ENCODE measurements around the gene ALDH1L1. TPM values are rescaled to one million over a fixed set of nuclear protein-coding genes. Genes with fewer than 3 reads are reported as not detected.

The ALDH1L1 gene
- total RNA-seq, 5 donors from 2014 or later (not counting 1 experiment from before 2014, with no cell fraction given) = 0.19 to 1.6 (median 0.20) TPM; not detected in 2

GRCh38 chr3:126157083-126157768 is 23.2 kb downstream of the ALDH1L1 start:
- Histone ChIP-seq H3K27me3 (replicated peaks in 1 of 2; ENCODE audit: control insufficient read depth in 2 of 2, extremely low read depth in 1 of 2, insufficient read depth in 2 of 2, low read length in 1 of 2) (peaks cover 0 to 15% of the 10 kb centered on the region in 2 experiments), H3K27ac (ENCODE audit: low read length) (no peak overlapping the region), H3K36me3 (ENCODE audit: control insufficient read depth in 2 of 2, extremely low read depth in 1 of 2, insufficient read depth in 1 of 2, low read length in 1 of 2) (no peaks in the 10 kb centered on the region), H3K4me1 (ENCODE audit: control insufficient read depth in 1 of 2, extremely low read depth in 1 of 2, insufficient read depth in 2 of 2, low read length in 2 of 2) (no peaks in the 10 kb centered on the region), H3K4me3 (ENCODE audit: control insufficient read depth in 1 of 2, extremely low read depth in 1 of 2, low read length in 1 of 2) (no peak overlapping the region), H3K9me3 (no peaks in the 10 kb centered on the region)
- POLR2A ChIA-PET = no interaction called here
- Mint-ChIP-seq H3K4me1 (no peaks in the 10 kb centered on the region), H3K9me3 (no peaks in the 10 kb centered on the region), H3K27me3 (peaks cover 3 to 5% of the 10 kb centered on the region in 2 donors), H3K27ac (no peak overlapping the region), H3K4me3 (no peak overlapping the region), H3K36me3 (no peaks in the 10 kb centered on the region)
- DNase-seq = no peak
- no peak for ATAC-seq (replicated peaks in 1 of 4)
- CTCF ChIA-PET = interaction anchor here in 1 of 2 donors (0.7 kb wide), 1 partner anchor 10 kb away, joined by 3 read pairs; no protein-coding TSS in a partner anchor
- 93% methylated on average over 25 of the region's 26 CpGs for WGBS (ENCODE audit: insufficient coverage)

GRCh38 chr3:126156468-126156867 is 23.9 kb downstream of the ALDH1L1 start:
- CTCF ChIA-PET = no interaction called here
- WGBS (ENCODE audit: insufficient coverage) = 88% methylated on average over 7 of the region's 8 CpGs

GRCh38 chr3:126155819-126156218 is 24.6 kb downstream of the ALDH1L1 start:
- no peaks in the 10 kb centered on the region for H3K9me3 Mint-ChIP-seq
- peaks cover 3 to 5% of the 10 kb centered on the region in 2 donors for H3K27me3 Mint-ChIP-seq
- Histone ChIP-seq H3K4me1 (ENCODE audit: control insufficient read depth in 1 of 2, extremely low read depth in 1 of 2, insufficient read depth in 2 of 2, low read length in 2 of 2) (no peaks in the 10 kb centered on the region), H3K4me3 (ENCODE audit: control insufficient read depth in 1 of 2, extremely low read depth in 1 of 2, low read length in 1 of 2) (no peak overlapping the region), H3K9me3 (no peaks in the 10 kb centered on the region), H3K27me3 (replicated peaks in 1 of 2; ENCODE audit: control insufficient read depth in 2 of 2, extremely low read depth in 1 of 2, insufficient read depth in 2 of 2, low read length in 1 of 2) (peaks cover 0 to 13% of the 10 kb centered on the region in 2 experiments), H3K36me3 (ENCODE audit: control insufficient read depth in 2 of 2, extremely low read depth in 1 of 2, insufficient read depth in 1 of 2, low read length in 1 of 2) (no peaks in the 10 kb centered on the region), H3K27ac (ENCODE audit: low read length) (no peak overlapping the region)
- ChIA-PET POLR2A (no interaction called here), CTCF (no interaction called here)
- ATAC-seq (replicated peaks in 1 of 4) (no peak), DNase-seq (peak in 1 of 35 experiments; percentile 14)
- H3K27ac Mint-ChIP-seq = no peak overlapping the region
- no peaks in the 10 kb centered on the region for H3K36me3 Mint-ChIP-seq
- H3K4me3 Mint-ChIP-seq = no peak overlapping the region
- H3K4me1 Mint-ChIP-seq = no peaks in the 10 kb centered on the region
- 75% methylated on average over 6 of the region's 6 CpGs for WGBS (ENCODE audit: insufficient coverage)

More at GRCh38 chr3:126156468-126156867, 23.9 kb downstream of the ALDH1L1 start:
- Mint-ChIP-seq H3K27ac (no peak overlapping the region), H3K9me3 (no peaks in the 10 kb centered on the region), H3K36me3 (no peaks in the 10 kb centered on the region), H3K27me3 (peaks cover 3 to 5% of the 10 kb centered on the region in 2 donors), H3K4me3 (no peak overlapping the region), H3K4me1 (no peaks in the 10 kb centered on the region)
- Histone ChIP-seq H3K9me3 (no peaks in the 10 kb centered on the region), H3K4me1 (ENCODE audit: control insufficient read depth in 1 of 2, extremely low read depth in 1 of 2, insufficient read depth in 2 of 2, low read length in 2 of 2) (no peaks in the 10 kb centered on the region), H3K27ac (ENCODE audit: low read length) (no peak overlapping the region), H3K27me3 (replicated peaks in 1 of 2; ENCODE audit: control insufficient read depth in 2 of 2, extremely low read depth in 1 of 2, insufficient read depth in 2 of 2, low read length in 1 of 2) (peaks cover 0 to 15% of the 10 kb centered on the region in 2 experiments), H3K36me3 (ENCODE audit: control insufficient read depth in 2 of 2, extremely low read depth in 1 of 2, insufficient read depth in 1 of 2, low read length in 1 of 2) (no peaks in the 10 kb centered on the region), H3K4me3 (ENCODE audit: control insufficient read depth in 1 of 2, extremely low read depth in 1 of 2, low read length in 1 of 2) (no peak overlapping the region)
- DNase-seq (peak in 1 of 35 experiments; percentile 23), ATAC-seq (replicated peaks in 1 of 4) (no peak)
- POLR2A ChIA-PET = no interaction called here

DNA sequence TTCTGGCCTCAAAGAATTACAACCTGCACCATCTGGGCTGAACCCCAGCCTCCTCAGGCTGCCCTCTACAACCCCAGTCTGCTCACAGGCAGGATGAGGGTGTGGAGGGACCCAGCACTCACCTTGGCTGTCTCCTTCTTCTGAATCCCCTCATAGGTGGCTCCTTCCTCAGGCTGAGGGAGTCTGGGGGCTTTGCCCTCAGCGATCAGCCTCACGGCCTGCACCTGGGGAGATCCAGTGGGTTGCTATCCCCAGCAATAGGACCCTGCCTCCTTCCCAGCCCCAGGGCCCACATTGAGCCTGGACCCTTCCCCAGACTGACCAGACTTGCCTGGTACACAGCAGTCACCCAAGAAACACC is 25.1 kb downstream of the ALDH1L1 start:
- peaks cover 0 to 13% of the 10 kb centered on the region in 2 experiments for H3K27me3 ChIP-seq (replicated peaks in 1 of 2; ENCODE audit: control insufficient read depth in 2 of 2, extremely low read depth in 1 of 2, insufficient read depth in 2 of 2, low read length in 1 of 2)
- no peaks in the 10 kb centered on the region for H3K36me3 ChIP-seq (ENCODE audit: control insufficient read depth in 2 of 2, extremely low read depth in 1 of 2, insufficient read depth in 1 of 2, low read length in 1 of 2)
- Mint-ChIP-seq H3K27me3 (peaks cover 3 to 4% of the 10 kb centered on the region in 2 donors), H3K4me1 (no peaks in the 10 kb centered on the region), H3K27ac (no peak overlapping the region), H3K4me3 (no peak overlapping the region), H3K36me3 (no peaks in the 10 kb centered on the region), H3K9me3 (no peaks in the 10 kb centered on the region)
- H3K27ac ChIP-seq (ENCODE audit: low read length) = no peak overlapping the region
- H3K4me1 ChIP-seq (ENCODE audit: control insufficient read depth in 1 of 2, extremely low read depth in 1 of 2, insufficient read depth in 2 of 2, low read length in 2 of 2) = no peaks in the 10 kb centered on the region
- ChIA-PET POLR2A (no interaction called here), CTCF (no interaction called here)
- ATAC-seq (replicated peaks in 1 of 4) (no peak), DNase-seq (peak in 1 of 35 experiments; percentile 10)
- no peaks in the 10 kb centered on the region for H3K9me3 ChIP-seq
- no peak overlapping the region for H3K4me3 ChIP-seq (ENCODE audit: control insufficient read depth in 1 of 2, extremely low read depth in 1 of 2, low read length in 1 of 2)
- no CpG with 5 or more reads among the region's 2 CpGs for WGBS (ENCODE audit: insufficient coverage)

DNA sequence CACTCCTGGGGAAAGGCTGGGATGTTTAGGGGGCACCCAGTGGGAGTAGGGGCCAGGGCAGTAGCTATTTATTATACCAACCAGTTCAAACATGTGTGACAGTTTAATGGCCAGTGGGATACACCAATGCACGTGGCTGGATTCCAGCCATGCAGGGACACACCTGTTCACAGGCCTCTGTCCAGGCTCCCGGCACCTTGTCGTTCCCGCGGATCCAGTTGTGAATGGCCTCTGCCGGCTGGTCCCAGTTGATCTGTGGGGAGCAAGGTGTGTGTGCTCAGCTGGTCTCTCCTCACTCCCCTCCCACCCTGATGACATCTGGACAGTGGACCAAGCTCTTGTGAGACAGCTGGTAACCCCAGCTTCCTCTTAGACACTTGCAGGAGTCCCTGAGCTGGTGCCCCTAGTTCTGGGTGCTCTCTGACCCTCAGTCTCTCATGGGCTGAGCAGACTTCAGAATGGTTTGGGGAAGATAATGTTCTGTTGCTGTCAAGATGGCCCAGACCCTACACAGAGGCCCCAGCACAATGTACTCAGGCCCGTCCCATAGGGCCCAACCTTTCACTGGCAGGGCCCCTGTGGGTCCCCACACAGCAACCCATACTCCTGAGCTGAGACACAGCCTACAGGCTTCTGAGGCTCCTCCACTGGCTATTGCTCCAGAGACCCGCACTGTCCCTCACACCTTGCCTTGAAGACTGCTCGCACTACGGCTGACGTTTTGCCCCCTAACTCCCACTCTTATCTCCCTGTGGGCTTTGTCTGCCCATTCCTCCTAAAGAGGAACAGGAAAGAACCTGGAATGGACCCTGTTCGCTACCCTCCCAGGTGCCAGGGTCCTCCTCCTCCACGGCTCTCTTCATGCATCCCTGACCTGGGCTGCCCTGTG is 25.8 kb downstream of the ALDH1L1 start:
- H3K4me3 Mint-ChIP-seq = no peak overlapping the region
- no peak overlapping the region for H3K27ac ChIP-seq (ENCODE audit: low read length)
- DNase-seq (no peak), ATAC-seq (replicated peaks in 1 of 4) (peak in 1 of 4 experiments; percentile 22)
- H3K27me3 ChIP-seq (replicated peaks in 1 of 2; ENCODE audit: control insufficient read depth in 2 of 2, extremely low read depth in 1 of 2, insufficient read depth in 2 of 2, low read length in 1 of 2) = peaks cover 0 to 13% of the 10 kb centered on the region in 2 experiments
- H3K27ac Mint-ChIP-seq = no peak overlapping the region
- H3K27me3 Mint-ChIP-seq = peaks cover 3 to 4% of the 10 kb centered on the region in 2 donors
- no peaks in the 10 kb centered on the region for H3K4me1 ChIP-seq (ENCODE audit: control insufficient read depth in 1 of 2, extremely low read depth in 1 of 2, insufficient read depth in 2 of 2, low read length in 2 of 2)
- H3K4me3 ChIP-seq (ENCODE audit: control insufficient read depth in 1 of 2, extremely low read depth in 1 of 2, low read length in 1 of 2) = no peak overlapping the region
- H3K4me1 Mint-ChIP-seq = no peaks in the 10 kb centered on the region
- H3K9me3 ChIP-seq = no peaks in the 10 kb centered on the region
- no peaks in the 10 kb centered on the region for H3K36me3 ChIP-seq (ENCODE audit: control insufficient read depth in 2 of 2, extremely low read depth in 1 of 2, insufficient read depth in 1 of 2, low read length in 1 of 2)
- ChIA-PET POLR2A (no interaction called here), CTCF (no interaction called here)
- H3K9me3 Mint-ChIP-seq = no peaks in the 10 kb centered on the region
- no peaks in the 10 kb centered on the region for H3K36me3 Mint-ChIP-seq
- WGBS (ENCODE audit: insufficient coverage) = 89% methylated on average over 10 of the region's 13 CpGs

DNA sequence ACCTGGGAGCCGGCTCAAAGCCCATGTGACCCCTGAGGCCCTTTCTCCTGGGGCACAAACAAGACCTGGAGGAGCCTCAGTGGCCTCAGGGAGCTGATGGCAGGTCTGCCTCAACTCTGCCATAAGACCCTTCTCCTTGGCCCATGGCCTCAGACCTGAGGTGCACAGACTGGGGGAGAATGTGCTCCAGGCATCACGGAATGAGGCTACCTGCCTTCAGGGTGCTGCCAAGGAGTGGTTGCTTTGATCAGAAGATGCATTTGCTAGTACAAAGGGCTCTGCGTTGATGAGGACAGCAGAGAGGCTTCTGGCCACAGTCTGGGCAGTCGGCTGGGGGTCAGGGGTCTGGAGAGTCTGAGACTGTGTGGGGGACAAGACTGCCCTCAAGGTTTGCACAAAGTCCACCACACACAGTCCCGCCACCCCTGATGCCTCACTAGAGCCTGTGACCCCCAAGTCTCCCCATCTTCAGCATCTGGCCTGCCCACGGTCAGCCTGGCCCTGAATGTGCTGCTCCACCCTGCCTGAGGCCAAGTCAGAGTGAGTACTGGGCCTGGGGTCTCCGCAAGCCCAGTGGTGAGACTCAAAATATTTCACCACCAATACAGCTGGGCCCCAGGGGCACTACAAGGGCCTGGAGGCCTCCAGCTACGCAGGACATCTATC is 26.6 kb downstream of the ALDH1L1 start:
- Mint-ChIP-seq H3K4me3 (no peak overlapping the region), H3K36me3 (no peaks in the 10 kb centered on the region), H3K9me3 (no peaks in the 10 kb centered on the region), H3K4me1 (no peaks in the 10 kb centered on the region), H3K27me3 (peaks cover 0 to 2% of the 10 kb centered on the region in 2 donors), H3K27ac (no peak overlapping the region)
- no peak overlapping the region for H3K27ac ChIP-seq (ENCODE audit: low read length)
- ChIA-PET CTCF (no interaction called here), POLR2A (no interaction called here)
- ATAC-seq (replicated peaks in 1 of 4) = peak in 1 of 4 experiments; percentile 19
- no peaks in the 10 kb centered on the region for H3K4me1 ChIP-seq (ENCODE audit: control insufficient read depth in 1 of 2, extremely low read depth in 1 of 2, insufficient read depth in 2 of 2, low read length in 2 of 2)
- H3K36me3 ChIP-seq (ENCODE audit: control insufficient read depth in 2 of 2, extremely low read depth in 1 of 2, insufficient read depth in 1 of 2, low read length in 1 of 2) = no peaks in the 10 kb centered on the region
- no peak overlapping the region for H3K4me3 ChIP-seq (ENCODE audit: control insufficient read depth in 1 of 2, extremely low read depth in 1 of 2, low read length in 1 of 2)
- H3K27me3 ChIP-seq (replicated peaks in 1 of 2; ENCODE audit: control insufficient read depth in 2 of 2, extremely low read depth in 1 of 2, insufficient read depth in 2 of 2, low read length in 1 of 2) = peaks cover 0 to 11% of the 10 kb centered on the region in 2 experiments
- peak in 1 of 35 experiments; percentile 22 for DNase-seq
- whole genome bisulfite sequencing (ENCODE audit: insufficient coverage) = 71% methylated on average over 4 of the region's 8 CpGs
- no peaks in the 10 kb centered on the region for H3K9me3 ChIP-seq
